ENCODE data around the gene G3BP1. TPM values are rescaled to one million over a fixed set of nuclear protein-coding genes. Genes with fewer than 3 reads are reported as not detected.

Gene G3BP1
- total RNA-seq, 1 donor from 2014 or later, result 317 TPM

- peaks cover 30% of the 10 kb centered on the region for H3K4me1 Mint-ChIP-seq
Observed at GRCh38 chr5:151784141-151784540, 12.4 kb downstream of the G3BP1 start.

GRCh38 chr5:151786468-151786867 is 14.7 kb downstream of the G3BP1 start:
- peaks cover 10% of the 10 kb centered on the region for H3K4me1 Mint-ChIP-seq
- TF ChIP-seq CTCF (conservative IDR thresholded peaks at IDR 0.05), result no peak
- H3K4me3 Mint-ChIP-seq, result no peak overlapping the region
- no peaks in the 10 kb centered on the region for H3K27me3 Mint-ChIP-seq (ENCODE audit: low read depth)
- no peak overlapping the region for H3K27ac Mint-ChIP-seq (ENCODE audit: unreplicated experiment)
- no peaks in the 10 kb centered on the region for H3K9me3 Mint-ChIP-seq
- DNase-seq (ENCODE audit: low read depth, low spot score), result no peak
- H3K36me3 Mint-ChIP-seq (ENCODE audit: low read depth), result peaks cover 7% of the 10 kb centered on the region

More at GRCh38 chr5:151784141-151784540, 12.4 kb downstream of the G3BP1 start:
- no peak for TF ChIP-seq CTCF (conservative IDR thresholded peaks at IDR 0.05)
- Mint-ChIP-seq H3K9me3 (no peaks in the 10 kb centered on the region), H3K27ac (ENCODE audit: unreplicated experiment) (no peak overlapping the region), H3K27me3 (ENCODE audit: low read depth) (no peaks in the 10 kb centered on the region), H3K36me3 (ENCODE audit: low read depth) (peaks cover 1% of the 10 kb centered on the region), H3K4me3 (no peak overlapping the region)
- DNase-seq (ENCODE audit: low read depth, low spot score), result no peak

DNA sequence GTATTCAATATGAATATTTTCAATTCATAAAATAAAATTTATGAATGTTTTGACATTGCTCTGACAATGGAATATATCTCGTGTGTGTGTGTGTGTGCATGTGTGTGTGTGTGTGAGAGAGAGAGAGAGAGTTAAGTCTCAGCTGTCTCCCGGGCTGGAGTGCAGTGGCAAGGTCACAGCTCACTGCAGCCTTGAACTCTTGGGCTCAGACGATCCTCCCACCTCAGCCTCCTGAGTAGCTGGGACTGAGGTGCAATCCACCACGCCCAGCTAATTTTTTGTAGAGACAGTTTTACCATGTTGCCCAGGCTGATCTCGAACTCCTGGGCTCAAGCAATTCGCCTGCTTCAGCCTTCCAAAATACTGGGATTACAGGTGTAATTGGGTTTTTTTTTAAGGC is 16.1 kb downstream of the G3BP1 start:
- H3K36me3 Mint-ChIP-seq (ENCODE audit: low read depth), result peaks cover 15% of the 10 kb centered on the region
- no peak overlapping the region for H3K4me3 Mint-ChIP-seq
- H3K27ac Mint-ChIP-seq (ENCODE audit: unreplicated experiment), result no peak overlapping the region
- TF ChIP-seq CTCF (conservative IDR thresholded peaks at IDR 0.05), result no peak
- no peaks in the 10 kb centered on the region for H3K27me3 Mint-ChIP-seq (ENCODE audit: low read depth)
- peaks cover 9% of the 10 kb centered on the region for H3K4me1 Mint-ChIP-seq
- H3K9me3 Mint-ChIP-seq, result no peaks in the 10 kb centered on the region
- DNase-seq (ENCODE audit: low read depth, low spot score), result no peak

DNA sequence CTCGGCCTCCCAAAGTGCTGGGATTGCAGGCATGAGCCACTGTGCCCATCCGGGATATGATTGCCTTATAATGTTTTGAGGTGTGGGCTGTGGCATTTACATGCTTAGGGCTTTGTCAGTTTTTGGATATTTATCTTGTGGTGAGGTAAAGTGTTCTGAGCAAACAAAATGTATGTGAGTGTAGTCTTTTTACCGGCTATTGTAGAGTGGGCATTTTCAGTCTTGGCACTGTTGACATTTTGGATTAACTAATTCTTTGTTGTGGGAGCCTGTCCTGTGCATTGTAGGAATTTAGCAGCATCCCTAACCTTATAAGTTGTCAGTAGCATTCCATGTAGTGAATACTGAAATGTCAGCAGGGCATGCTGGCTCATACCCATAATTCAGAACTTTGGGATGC is 21.6 kb downstream of the G3BP1 start:
- no peaks in the 10 kb centered on the region for H3K9me3 Mint-ChIP-seq
- DNase-seq (ENCODE audit: low read depth, low spot score), result no peak
- peaks cover 27% of the 10 kb centered on the region for H3K36me3 Mint-ChIP-seq (ENCODE audit: low read depth)
- H3K4me3 Mint-ChIP-seq, result no peak overlapping the region
- no peaks in the 10 kb centered on the region for H3K27me3 Mint-ChIP-seq (ENCODE audit: low read depth)
- no peak overlapping the region for H3K27ac Mint-ChIP-seq (ENCODE audit: unreplicated experiment)
- TF ChIP-seq CTCF (conservative IDR thresholded peaks at IDR 0.05), result no peak
- H3K4me1 Mint-ChIP-seq, result no peaks in the 10 kb centered on the region

- Mint-ChIP-seq H3K27ac (ENCODE audit: unreplicated experiment) (no peak overlapping the region), H3K36me3 (ENCODE audit: low read depth) (peaks cover 31% of the 10 kb centered on the region), H3K27me3 (ENCODE audit: low read depth) (no peaks in the 10 kb centered on the region), H3K9me3 (no peaks in the 10 kb centered on the region), H3K4me1 (no peaks in the 10 kb centered on the region), H3K4me3 (no peak overlapping the region)
- DNase-seq (ENCODE audit: low read depth, low spot score), result no peak
- TF ChIP-seq CTCF (conservative IDR thresholded peaks at IDR 0.05), result no peak
Observed at GRCh38 chr5:151795426-151795825, 23.7 kb downstream of the G3BP1 start.

GRCh38 chr5:151798674-151799073 is 26.9 kb downstream of the G3BP1 start:
- Mint-ChIP-seq H3K27ac (ENCODE audit: unreplicated experiment) (no peak overlapping the region), H3K27me3 (ENCODE audit: low read depth) (no peaks in the 10 kb centered on the region), H3K4me1 (no peaks in the 10 kb centered on the region), H3K36me3 (ENCODE audit: low read depth) (peaks cover 35% of the 10 kb centered on the region), H3K9me3 (no peaks in the 10 kb centered on the region), H3K4me3 (no peak overlapping the region)
- no peak for TF ChIP-seq CTCF (conservative IDR thresholded peaks at IDR 0.05)
- no peak for DNase-seq (ENCODE audit: low read depth, low spot score)
